ENCODE measurements around the gene FCHO1. TPM values are rescaled to one million over a fixed set of nuclear protein-coding genes. Genes with fewer than 3 reads are reported as not detected.
A peak's percentile ranks its signal among the peaks of the same experiment; 100 is the strongest.

The FCHO1 gene
- total and polyA plus RNA-seq, 10 of the 15 experiments (the other 5 are each of a cell fraction or from before 2014, with no cell fraction given): 0.14 to 45.8 (median 15.8) TPM

DNA sequence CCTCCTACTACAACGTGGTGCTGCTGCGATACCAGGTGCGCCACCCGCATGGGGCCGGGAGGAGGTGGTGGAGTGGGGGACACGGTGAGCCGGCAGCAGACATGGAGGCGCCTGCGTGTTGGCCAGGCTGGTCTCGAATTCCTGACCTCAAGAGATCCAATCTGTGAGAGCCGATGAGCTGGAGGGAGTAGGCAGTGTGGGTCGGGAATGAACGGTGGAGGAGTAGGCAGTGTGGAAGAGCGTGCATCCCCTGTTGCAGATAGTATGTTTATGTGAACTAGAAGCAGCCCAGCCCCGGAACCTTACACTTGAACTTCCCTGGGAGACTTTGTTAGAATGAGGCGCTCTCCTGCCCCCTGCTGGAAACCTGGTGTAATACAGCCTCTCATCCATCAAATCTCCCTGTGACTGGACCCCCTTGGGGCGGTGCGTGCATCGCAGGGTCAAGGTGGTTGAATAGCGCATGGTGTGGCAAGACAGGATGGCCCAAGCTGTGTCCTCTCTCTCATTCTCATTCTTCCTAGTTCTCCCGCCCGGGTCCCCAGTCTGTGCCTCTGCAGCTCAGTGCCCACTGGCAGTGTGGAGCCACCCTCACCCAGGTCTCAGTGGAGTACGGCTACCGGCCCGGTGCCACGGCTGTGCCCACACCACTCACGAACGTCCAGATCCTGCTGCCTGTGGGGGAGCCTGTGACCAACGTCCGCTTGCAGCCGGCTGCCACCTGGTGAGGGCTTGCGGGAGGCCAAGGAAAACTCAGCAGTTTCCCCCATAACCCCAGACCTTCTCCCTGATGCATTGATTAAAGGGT is 33.1 kb downstream of the FCHO1 start (continued):
- TF ChIP-seq, protein P1, sequence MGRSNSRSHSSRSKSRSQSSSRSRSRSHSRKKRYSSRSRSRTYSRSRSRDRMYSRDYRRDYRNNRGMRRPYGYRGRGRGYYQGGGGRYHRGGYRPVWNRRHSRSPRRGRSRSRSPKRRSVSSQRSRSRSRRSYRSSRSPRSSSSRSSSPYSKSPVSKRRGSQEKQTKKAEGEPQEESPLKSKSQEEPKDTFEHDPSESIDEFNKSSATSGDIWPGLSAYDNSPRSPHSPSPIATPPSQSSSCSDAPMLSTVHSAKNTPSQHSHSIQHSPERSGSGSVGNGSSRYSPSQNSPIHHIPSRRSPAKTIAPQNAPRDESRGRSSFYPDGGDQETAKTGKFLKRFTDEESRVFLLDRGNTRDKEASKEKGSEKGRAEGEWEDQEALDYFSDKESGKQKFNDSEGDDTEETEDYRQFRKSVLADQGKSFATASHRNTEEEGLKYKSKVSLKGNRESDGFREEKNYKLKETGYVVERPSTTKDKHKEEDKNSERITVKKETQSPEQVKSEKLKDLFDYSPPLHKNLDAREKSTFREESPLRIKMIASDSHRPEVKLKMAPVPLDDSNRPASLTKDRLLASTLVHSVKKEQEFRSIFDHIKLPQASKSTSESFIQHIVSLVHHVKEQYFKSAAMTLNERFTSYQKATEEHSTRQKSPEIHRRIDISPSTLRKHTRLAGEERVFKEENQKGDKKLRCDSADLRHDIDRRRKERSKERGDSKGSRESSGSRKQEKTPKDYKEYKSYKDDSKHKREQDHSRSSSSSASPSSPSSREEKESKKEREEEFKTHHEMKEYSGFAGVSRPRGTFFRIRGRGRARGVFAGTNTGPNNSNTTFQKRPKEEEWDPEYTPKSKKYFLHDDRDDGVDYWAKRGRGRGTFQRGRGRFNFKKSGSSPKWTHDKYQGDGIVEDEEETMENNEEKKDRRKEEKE (IDR thresholded peaks at IDR 0.05): no peak
- TF ChIP-seq NBN (IDR thresholded peaks at IDR 0.05) (peak; percentile 35; the same call in 1 of the 2 replicates), SIX5 (IDR thresholded peaks at IDR 0.05; ENCODE audit: low read depth, low read length, severe bottlenecking) (no peak)

DNA sequence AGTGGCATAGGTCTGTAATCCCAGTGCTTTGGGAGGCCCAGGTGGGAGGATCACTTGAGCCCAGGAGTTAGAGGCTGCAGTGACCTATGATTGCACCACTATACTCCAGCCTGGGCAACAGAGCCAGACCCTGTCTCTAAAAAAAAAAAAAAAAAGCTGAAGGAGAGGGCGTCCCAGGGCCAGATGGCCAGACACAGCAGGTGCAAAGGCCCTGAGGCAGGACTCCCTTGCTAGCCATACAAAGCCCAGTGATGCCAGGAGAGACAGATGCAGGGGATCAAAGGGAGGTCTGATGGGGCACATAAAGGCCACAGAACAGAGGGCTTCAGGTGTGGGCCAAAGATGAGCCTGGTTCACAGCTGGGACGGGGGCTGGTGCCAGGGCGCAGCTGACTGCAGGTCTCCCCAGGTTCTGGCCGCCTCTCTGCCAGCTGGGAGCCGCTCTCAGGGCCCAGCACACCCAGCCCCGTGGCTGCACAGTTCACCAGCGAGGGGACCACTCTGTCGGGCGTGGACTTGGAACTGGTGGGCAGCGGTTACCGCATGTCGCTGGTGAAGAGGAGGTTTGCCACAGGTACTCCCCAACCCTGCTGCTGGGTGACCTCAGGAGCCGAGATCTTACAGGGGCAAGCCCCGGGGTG is 36.1 kb downstream of the FCHO1 start:
- FAIRE-seq: no peak
- ChIA-PET SMC1A (ENCODE audit: uncharacterized antibody, unreplicated experiment) (no interaction called here), CTCF (interaction anchor here (2.4 kb wide), 1 partner anchor 346 kb away, joined by 6 read pairs; no protein-coding TSS in a partner anchor), POLR2A (interaction anchor here (0.6 kb wide), 1 partner anchor 94 kb away, joined by 6 read pairs; no protein-coding TSS in a partner anchor), RAD21 (ENCODE audit: unreplicated experiment) (no interaction called here)
- intact Hi-C loops (cut with micrococcal nuclease; ENCODE audit: unreplicated experiment) (loop anchor here (10.0 kb wide), 1 partner anchor 147 kb away; the partner anchor contains the start of gene CCDC124), in situ Hi-C loops (cut with MboI) (no loop called here)
- ATAC-seq: no peak
- no TSS peak for BruUV-seq (replicated peaks)
- TF ChIP-seq MAX (IDR thresholded peaks at IDR 0.05; ENCODE audit: low read depth, low read length): no peak
- TF ChIP-seq, protein P2, sequence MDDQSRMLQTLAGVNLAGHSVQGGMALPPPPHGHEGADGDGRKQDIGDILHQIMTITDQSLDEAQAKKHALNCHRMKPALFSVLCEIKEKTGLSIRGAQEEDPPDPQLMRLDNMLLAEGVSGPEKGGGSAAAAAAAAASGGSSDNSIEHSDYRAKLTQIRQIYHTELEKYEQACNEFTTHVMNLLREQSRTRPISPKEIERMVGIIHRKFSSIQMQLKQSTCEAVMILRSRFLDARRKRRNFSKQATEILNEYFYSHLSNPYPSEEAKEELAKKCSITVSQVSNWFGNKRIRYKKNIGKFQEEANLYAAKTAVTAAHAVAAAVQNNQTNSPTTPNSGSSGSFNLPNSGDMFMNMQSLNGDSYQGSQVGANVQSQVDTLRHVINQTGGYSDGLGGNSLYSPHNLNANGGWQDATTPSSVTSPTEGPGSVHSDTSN (IDR thresholded peaks at IDR 0.05; ENCODE audit: insufficient replicate concordance, low read depth, low read length): no peak
- TF ChIP-seq, protein P3, sequence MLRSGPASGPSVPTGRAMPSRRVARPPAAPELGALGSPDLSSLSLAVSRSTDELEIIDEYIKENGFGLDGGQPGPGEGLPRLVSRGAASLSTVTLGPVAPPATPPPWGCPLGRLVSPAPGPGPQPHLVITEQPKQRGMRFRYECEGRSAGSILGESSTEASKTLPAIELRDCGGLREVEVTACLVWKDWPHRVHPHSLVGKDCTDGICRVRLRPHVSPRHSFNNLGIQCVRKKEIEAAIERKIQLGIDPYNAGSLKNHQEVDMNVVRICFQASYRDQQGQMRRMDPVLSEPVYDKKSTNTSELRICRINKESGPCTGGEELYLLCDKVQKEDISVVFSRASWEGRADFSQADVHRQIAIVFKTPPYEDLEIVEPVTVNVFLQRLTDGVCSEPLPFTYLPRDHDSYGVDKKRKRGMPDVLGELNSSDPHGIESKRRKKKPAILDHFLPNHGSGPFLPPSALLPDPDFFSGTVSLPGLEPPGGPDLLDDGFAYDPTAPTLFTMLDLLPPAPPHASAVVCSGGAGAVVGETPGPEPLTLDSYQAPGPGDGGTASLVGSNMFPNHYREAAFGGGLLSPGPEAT (IDR thresholded peaks at IDR 0.05; ENCODE audit: low read depth): no peak
- no peak for TF ChIP-seq BACH1 (IDR thresholded peaks at IDR 0.05; ENCODE audit: borderline replicate concordance)
- TF ChIP-seq SP1 (IDR thresholded peaks at IDR 0.05; ENCODE audit: low read depth, low read length): no peak
- no peak for DNase-seq (ENCODE audit: low read depth, low spot score)
- peaks cover 4 to 6% of the 10 kb centered on the region in 2 experiments; a peak in 3 of 4 replicates for H3K36me3 ChIP-seq (ENCODE audit: control insufficient read depth in 2 of 2, insufficient read depth in 2 of 2, low read length in 1 of 2)
- no peak overlapping the region for H3K4me2 ChIP-seq (ENCODE audit: control insufficient read depth, insufficient read depth)
- H2AFZ ChIP-seq (ENCODE audit: control insufficient read depth, low read depth, low read length): no peak overlapping the region
- no peaks in the 10 kb centered on the region for H3K79me2 ChIP-seq (ENCODE audit: control insufficient read depth, insufficient read depth, low read length)
- no peak overlapping the region for H3K4me3 ChIP-seq
- no peaks in the 10 kb centered on the region for H3K9me3 ChIP-seq (replicated peaks; ENCODE audit: control insufficient read depth, insufficient read depth, low read length)
- no peaks in the 10 kb centered on the region for H3K27me3 ChIP-seq (replicated peaks in 1 of 2; ENCODE audit: control insufficient read depth in 2 of 2, insufficient read depth in 2 of 2, low read length in 1 of 2)
- H3K4me1 ChIP-seq (ENCODE audit: control insufficient read depth, insufficient read depth, low read length): no peaks in the 10 kb centered on the region
- no peaks in the 10 kb centered on the region for H4K20me1 ChIP-seq (ENCODE audit: control insufficient read depth, insufficient read depth)
- 98% methylated on average over 12 of the region's 14 CpGs for WGBS (ENCODE audit: insufficient coverage, insufficient replicate concordance, low lambda C conversion rate, missing lambda C conversion rate)
- no peak overlapping the region for H3K27ac ChIP-seq (ENCODE audit: control insufficient read depth, insufficient read depth)
- H3K9ac ChIP-seq (ENCODE audit: control insufficient read depth, insufficient read depth, low read length): no peak overlapping the region

Data from GM12878 (cell line).